OCI-M1 (cell line): ENCODE results near the gene RRP8.

Source experiments
- DNase-seq: peaks from one replicate; lab custom pipeline; 2025; lab: John Stamatoyannopoulos, UW

The RRP8 gene

DNA sequence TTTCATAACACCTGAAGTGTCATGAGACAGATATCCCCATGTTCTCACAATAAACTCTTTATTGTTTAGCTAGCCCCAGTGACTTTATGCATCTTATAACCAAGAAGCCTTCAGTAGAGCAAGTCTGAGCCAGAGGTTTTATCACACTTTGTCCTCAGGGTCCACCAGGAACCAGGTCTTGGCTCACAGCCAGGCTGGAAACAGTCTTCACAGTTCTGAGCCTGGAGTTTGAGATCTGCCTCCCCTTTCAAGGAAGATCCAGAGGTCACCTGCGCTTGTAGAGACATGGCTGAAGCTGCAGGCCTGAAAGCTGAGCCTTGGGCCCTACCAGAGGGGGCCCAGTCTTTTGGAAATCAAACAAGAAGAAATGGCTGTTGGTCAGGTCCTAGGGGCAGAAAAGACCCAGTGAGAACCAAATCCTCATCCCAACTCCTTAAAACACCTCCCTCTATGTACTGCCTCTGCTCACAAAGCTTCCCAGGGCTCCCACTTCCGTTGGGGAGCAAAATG, 3.5 kb downstream of the RRP8 start:
- no peak for DNase-seq

DNA sequence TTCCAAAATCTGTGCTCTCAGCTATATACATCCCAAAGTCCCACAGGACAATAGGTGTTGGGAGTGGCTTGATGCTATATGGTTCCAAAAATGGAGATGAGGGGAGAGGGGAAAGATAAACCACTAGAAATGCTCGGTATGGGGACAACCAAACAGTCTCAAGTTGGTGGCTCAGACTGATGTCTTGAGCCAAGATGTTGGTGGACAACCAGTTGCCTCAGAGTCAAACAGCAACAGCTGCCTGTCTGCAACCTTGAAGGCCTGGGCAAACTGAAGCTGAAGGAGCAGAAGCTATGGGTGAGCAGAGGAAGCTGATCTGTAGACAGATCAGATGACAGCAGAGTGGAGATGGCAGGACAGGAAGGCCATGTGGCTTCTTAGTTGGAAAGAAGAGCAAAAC, 4.0 kb downstream of the RRP8 start:
- no peak for DNase-seq

DNA sequence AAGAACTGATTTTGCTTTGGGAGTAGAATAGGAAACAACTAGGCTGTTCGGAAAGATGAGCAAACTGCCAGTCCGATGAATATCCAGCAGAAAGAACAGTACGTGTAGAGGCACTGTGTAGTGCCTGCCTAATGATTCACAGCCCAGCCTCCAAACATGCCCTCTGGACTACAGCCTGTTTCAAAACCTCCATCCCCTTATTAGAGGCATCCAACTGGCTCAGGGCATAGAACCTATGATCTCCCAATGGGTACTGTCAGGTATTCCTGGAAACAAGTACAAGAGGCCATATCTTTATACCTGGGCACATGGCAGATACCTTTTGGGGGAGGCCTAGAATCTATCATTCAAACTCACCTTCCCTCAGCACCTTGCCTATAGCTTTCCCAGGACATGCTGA, 4.9 kb downstream of the RRP8 start:
- DNase-seq, result no peak

DNA sequence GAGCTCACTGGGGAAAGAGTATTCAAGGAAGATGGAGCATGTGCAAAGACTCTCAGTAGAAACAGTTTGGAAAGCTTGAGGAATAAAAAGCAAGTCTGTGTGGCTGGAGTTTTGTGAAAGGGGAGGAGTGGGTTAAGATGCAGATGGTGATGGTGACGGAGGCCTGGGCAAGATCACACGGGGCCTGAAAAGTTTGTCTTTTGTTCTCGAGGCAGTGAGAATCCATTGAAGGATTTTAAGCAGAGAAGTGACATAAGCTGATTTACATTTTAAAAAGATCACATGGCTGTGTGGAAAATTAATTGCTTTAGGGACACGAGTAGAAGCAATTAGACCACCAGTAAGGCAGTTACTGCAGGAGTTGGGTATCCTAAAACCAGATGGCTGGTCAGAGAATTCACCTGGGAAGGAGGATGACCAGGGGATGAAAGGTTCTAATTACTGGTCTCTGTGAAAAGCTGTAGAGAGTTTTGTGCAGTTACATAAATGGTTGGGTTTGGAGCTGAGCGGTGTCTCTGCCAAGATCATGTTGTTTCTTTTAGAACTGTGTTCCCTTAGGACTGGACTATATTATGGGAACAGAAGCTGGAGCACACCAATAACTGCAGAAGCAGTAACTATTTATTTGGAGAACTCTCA, 7.1 kb downstream of the RRP8 start:
- no peak for DNase-seq

DNA sequence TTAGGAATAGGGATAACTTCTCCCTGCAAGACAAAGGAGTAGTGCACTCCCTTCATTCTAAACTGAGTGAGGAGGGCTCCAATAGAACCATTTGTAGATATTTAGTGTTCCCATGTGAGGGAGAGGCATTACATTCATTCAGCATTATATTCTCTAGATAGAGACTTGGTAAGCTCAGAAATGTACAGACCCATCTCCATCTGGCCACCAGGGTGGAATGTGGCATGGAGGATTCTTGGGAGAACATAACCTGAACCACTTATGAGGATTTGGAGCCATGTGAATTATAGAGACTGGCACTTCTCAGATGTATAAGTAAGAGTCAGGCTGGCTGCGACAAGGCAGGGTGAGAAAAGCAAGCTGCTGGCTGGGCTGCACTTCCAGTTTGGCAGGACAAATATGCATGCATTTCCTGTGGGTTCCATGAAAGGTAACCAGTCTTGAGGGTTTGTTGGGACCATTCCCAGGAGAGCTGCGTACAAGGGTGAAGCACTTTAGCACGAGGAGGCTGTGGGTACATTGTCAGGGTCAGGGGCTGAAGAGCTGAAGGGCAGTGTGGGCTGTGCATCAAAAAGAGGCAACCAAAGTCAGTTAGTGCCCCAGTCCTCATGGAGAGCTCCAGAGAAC, 9.2 kb downstream of the RRP8 start:
- no peak for DNase-seq

DNA sequence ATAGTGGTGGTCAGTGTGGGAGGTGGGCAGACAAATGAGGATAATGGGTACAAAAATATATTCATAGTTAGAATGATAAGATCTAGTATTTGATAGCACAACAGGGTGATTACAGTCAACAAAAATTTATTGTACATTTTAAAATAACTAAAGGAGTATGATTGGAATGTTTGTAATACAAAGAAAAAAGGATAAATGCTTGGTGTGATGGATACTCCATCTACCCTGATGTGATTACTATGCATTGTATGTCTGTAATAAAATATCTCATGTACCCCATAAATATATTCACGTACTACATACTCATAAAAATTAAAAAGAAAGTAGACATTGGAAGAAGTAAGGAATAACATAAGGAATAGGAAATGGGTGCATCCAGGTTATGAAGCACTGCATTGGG, 15.4 kb downstream of the RRP8 start:
- no peak for DNase-seq

DNA sequence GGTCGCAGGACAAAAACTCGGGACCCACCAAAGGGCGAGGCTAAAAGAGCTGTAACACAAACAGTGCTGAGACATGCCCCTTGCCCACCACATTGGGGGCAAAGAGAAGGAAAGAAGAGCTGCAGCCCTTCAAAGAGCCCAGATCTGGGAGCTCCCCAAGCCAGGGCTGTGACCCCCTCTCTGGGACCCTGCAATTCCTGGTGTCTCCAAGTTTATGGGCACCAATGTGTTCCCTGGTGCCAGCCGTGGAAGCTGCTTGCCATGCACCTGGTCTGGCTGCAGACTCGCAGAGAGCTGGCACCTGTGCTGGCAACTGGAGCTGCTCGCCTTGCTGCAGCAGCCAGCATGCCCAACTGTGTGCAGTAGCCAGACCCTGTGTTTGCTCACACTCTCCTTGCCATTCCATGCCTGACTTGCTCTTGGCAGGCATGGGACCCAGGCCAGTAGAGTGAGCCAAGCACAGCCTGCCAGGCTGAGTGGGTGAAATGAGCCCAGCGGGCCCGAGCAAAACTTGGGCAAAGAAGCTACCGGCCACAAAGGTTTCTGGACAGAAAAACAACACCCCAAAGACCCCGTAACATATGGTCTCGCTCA, 16.0 kb downstream of the RRP8 start:
- DNase-seq, result no peak

DNA sequence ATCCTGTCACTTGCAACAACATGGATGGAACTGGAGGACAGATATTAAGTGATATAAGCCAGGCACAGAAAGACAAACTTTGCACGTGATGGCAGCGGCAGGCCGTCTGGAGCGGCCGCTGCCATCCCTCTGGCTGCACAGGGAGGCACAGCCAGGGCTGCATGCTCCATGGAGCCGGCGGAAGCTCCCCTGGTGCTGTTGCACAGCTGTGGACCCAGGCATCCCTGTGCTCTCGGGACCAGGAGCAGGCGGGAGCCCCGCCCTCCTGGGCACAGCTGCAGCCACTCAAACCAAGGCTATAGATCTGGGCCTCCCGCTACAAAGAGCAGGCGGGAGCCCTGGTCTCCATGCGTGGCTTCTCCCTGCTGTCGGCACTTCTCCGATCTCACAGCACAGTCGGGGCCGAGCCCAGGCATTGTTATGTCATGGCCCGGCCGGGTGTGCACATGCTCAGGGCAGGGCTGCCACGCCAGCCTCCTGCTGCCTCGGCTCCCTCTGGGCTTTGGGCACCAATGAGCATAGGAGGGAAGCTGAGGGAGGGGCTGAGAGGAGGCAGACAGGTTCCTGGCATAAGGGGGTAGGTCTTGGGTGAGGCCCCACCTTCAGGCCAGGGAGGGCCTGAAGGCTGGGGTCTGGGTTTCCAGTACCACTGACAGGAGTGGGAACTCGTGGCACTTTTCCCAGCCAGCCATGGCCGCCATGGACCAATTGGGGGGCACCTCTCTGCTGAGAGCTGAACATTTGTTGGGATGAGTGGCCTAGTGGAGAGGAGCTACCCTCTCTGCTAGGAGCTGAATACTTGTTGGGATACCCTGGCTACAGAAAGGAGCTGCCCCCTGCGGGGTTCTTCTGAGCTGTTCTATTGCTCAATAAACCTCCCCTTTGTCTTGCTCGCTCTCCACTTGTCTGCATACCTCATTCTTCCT, 16.7 kb downstream of the RRP8 start:
- DNase-seq, result no peak

DNA sequence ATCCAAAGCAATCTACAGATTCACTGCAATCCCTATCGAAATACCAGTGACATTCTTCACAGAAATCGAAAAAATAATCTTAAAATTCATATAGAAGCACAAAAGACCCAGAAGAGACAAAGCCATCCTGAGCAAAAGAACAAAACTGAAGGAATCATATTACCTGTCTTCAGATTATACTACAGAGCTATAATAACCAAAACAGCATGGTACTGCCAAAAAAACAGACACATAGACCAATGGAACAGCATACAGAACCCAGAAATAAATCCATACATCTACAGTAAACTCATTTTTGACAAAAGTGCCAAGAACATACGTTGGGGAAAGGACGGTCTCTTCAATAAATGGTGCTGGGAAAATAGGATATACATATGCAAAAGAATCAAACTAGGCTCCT, 18.9 kb downstream of the RRP8 start:
- no peak for DNase-seq

DNA sequence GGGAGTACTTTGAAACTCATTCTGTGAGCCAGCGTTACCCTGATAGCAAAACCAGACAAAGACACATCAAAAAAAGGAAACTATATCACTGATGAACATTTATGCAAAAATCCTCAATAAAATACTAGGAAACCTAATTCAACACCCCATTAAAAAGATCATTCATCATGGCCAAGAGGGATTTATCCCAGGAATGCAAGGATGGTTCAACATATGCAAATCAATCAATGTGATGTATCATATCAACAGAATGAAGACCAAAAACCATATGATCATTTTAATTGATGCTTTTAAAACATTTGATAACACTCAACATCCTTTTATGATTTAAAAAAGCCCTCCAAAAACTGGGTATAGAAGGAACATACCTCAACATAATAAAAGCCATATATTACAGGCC, 19.8 kb downstream of the RRP8 start:
- no peak for DNase-seq

DNA sequence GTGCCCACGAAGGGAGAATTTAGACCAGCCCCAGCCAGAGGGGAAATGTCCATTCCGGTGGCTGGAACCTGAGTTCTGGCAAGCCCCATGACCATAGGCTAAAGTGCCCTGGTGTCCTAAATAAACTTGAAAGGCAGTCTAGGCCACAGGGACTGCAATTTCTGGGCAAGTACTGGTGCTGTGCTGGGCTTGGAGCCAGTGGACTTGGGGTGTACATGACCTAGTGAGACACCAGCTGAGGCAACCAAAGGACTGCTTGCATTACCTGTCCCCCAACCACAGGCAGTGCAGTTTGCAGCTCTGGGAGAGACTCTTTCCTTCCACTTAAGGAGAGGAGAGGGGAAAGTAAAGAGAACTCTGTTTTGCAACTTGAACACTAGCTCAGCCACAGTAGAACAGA, 23.7 kb downstream of the RRP8 start:
- DNase-seq, result no peak

DNA sequence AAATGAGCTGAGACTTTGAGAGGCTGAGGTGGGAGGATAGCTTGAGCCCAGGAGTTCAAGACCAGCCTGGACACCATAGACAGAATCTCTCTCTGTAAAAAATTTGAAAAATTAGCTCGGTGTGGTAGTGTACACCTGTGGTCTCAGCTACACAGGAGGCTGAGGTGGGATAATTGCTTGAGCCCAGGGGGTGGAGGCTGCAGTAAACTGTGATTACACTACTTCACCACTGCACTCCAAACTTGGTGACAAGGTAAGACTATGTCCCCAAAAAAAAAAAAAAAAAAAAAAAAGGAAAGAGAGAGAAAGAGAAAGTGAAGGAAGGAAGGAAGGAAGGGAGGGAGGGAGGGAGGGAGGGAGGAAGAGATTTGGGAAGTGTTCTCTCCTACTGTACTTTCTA, 25.3 kb downstream of the RRP8 start:
- no peak for DNase-seq

DNA sequence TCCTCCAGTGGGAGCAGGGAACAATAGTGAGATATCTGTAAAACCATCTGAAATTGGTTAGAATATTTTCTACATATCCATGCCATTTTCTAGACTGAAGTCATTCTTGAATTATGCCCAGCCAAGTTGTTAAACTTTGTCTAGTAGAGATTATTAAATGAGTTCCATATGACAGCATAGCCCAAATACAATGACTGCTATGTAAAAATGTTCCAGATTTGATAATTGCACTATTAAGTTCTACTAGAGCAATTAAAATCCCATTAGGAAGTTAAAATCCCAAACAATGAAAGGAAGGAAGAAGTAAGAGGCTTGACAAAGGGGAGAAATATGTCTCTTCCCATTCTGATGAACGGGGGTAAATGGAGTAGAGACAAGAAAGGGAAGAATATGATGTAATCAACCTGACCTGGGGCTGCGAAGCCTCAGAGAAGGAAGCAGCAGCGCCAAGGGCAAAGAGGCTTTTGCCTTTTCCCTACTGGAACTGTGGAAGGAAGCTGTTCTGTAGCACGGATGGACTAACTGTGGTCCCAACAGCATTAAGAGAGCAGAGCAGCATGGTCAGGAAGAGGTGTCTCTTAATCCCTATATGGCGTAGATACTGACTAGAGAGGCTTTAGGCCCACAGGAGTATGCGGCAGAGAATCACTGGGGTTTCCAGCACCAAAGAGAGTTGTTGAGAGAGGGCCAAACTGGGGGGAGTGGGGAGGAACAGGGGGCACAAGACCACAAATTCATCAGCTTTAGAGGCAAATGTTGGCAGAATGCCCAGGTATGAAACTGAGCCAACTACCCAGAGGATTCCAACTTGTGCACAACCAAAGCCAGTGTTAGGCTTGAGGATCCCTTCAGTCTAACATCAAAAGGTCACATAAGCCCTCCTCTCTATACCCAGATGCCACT, 26.7 kb downstream of the RRP8 start:
- DNase-seq, result peak; percentile 34

DNA sequence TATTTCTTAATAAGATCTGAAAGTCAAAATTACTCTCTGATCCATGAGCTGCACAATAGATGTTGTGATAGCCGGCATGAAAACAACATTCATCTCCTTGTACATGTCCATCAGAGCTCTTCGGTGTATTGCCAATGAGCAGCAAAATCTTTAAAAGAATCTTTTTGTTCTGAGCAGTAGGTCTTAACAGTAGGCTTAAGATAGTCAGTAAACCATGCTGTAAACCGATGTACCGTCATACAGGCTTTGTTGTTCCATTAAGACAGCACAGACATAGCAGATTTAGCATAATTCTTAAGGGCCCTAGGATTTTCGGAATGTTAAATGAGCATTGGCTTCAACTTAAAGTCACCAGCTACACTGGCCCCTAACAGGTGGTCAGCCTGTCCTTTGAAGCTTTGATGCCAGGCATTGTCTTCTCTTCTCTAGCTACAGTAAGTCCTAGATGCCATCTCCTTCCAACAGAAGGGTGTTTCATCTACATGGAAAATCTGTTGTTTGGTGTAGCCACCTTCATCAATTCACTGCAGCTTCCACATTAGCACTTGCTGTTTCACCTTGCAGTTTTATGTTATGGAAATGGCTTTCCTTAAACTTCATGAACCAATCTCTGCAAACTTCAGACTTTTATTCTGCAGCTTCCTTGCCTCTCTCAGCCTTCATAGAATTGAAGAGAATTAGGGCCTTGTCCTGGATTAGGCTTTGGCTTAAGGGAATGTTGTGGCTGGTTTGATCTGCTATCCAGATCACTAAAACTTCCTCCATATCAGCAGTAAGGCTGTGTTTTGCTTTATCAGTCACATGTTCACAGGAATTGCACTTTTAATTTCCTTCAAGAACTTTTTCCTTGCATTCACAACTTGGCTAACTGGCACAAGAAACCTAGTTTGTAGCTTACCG, 28.4 kb downstream of the RRP8 start:
- no peak for DNase-seq

DNA sequence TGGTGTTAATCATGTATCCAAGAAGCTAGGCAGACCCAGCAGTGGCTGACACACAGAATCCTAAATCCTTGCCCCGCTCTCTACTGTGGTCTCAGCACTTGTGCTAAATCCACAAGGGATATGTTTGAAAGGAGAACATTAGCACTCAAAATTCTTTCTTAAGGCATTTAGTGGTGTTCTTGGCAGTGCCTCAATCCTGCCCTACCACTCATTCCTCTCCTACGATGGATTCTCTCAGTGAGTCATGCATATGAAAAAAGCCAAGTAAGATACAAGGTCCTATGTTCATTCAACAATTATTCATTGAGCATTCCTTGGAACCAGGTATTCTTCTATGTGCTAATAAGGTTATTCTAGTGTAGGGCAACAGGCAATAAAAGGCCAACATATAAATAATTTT, 31.2 kb downstream of the RRP8 start:
- DNase-seq, result no peak

DNA sequence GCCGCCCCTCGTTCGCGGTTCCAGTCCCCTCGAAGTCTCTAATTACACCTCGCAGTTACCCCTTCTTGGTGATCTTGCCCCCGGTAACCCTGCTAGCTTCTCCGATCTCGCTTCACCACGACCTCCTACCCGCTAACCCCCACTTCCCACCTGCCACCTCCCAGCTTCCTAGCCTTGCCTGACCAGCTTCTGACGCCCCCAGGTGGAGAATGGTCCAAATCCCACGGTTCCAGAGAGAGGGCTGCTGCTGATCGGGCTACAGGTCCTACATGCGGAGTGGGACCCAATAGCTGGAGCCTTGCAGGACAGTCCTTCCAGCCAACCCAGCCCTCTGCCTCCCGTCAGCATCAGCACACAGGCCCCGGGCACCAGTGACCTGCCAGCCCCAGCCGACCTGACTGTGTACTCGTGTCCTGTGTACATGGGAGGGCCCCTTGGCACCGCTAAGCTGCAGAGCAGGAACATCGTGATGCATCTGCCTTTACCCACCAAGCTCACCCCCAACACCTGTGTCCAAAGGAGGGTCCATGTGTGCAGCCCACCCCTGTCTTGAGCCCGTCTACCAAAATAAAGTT, 31.9 kb downstream of the RRP8 start:
- DNase-seq, result no peak

DNA sequence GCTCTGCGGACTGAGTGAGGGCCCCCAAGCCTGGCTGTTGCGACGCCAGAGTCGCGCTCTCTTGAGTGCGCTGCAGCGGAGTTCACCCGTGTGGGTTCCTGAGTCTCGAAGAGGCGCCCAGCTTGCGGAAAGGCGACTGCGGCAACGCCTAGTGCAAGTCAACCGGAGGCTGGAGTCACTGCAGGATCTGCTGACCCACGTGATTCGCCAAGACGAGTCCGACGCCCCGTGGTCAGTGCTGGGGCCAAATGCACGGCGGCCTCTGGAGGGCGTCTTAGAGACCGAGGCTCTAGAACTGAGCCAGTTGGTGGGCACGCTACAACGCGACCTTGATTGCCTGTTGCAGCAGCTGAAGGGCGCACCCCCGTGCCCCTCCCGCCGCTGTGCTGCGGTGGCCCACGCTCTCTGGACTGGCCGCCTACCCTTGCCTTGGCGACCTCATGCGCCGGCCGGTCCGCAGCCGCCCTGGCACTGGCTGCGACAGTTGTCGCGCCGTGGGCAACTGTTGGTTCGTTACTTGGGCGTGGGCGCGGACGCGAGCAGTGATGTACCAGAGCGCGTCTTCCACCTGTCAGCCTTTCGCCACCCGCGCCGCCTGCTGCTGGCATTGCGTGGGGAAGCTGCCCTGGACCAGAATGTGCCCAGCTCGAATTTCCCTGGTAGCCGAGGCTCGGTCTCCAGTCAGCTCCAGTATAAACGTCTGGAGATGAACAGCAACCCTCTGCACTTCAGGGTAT, 32.6 kb downstream of the RRP8 start:
- no peak for DNase-seq

DNA sequence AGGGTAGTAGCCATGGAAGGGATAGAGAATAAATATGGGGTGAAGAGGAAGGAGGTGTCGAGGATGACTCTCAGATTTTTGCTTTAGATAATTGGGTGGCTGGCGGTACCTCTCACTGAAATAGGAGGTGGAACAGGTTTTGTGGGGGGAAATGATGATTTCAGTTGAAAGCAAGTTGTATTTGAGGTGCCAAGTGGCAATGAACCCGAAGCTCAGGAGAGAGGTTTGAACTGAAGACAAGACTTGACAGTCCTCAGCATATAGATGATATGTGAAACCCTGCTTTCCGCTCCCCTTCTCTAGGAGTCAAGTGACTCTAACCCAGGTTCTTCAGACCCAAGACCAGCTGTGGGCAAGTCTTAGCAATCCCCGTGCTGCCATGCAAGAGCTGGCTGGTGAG, 33.7 kb downstream of the RRP8 start:
- DNase-seq, result no peak

DNA sequence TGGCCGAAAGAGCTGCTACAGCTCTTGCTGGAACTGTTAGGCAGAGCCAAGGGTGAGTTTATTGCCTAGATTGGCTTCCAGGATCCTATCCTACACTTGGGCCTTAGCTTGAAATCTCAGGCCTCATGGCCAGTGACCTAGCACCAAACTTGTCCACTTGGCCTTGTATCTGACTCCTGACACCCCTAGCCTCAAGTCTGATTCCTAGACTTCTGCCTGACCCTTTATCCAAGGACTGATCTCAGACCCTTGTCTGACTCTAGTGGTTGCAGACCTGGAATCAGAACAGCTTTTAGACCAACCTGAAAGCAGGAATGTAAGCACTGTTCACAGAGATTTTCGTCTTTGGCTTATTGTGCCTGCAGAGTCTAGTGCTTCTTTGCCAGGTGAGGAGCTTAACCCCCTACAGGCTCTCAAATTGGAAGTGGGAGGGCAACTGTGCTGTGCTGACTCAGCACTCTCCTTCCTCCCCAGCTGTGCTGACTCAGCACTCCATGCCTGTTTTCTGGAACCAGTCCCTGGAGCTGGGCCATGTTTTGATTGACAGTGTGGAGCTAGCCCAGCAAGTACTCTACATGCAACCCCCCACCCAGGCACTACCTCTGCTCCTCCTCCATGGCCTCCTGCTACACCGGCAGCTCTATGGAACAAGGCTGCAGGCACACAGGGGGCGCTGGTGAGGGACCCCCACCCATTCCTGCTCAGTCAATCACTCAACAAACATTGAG, 35.1 kb downstream of the RRP8 start:
- peak; percentile 80 for DNase-seq
